Tibial nerve (tissue), 4 donors: ENCODE measurements around the gene RFESD. TPM values are rescaled to one million over a fixed set of nuclear protein-coding genes. Genes with fewer than 3 reads are reported as not detected.

Experiments
- DNase-seq, 2 donors: peaks; one replicate each; pipeline ENCODE4 v3.0.0-alpha.2; 2019; ENCODE audit warnings: low spot score in 2 of 2
- H3K27ac ChIP-seq, 4 donors: fragments of 200-600 bp; sonication (generic) in 3 of 4; one replicate each; pipeline ENCODE4 v1.5.1; 2017 to 2019; ENCODE audit warnings: mild to moderate bottlenecking in 1 of 4
- H3K27me3 ChIP-seq, 2 donors: fragments of 200-600 bp; sonication (generic) in 1 of 2; one replicate each; pipeline versions ENCODE4 v1.5.1 to v1.6.0; 2017 to 2019
- H3K36me3 ChIP-seq, 3 donors: fragments of 200-600 bp; sonication (generic); one replicate each; pipeline ENCODE4 v1.5.1; 2018 to 2019
- H3K4me1 ChIP-seq, 4 donors: fragments of 200-600 bp; sonication (generic) in 3 of 4; one replicate each; pipeline ENCODE4 v1.5.1; 2017 to 2019
- H3K4me3 ChIP-seq, 4 donors: fragments of 200-600 bp; sonication (generic) in 3 of 4; one replicate each; pipeline ENCODE4 v1.5.1; 2017 to 2019; ENCODE audit warnings: mild to moderate bottlenecking in 1 of 4, moderate library complexity in 1 of 4
- H3K9me3 ChIP-seq, 4 donors: fragments of 200-600 bp; sonication (generic) in 3 of 4; one replicate each; pipeline ENCODE4 v1.5.1; 2017 to 2019
- CTCF ChIP-seq, 5 experiments: fragments of 200-600 bp in 3 of 5; fragments of 450-650 bp in 2 of 5; sonication (generic) in 3 of 5; IDR thresholded peaks; one replicate each; pipeline ENCODE4 v1.5.1; 2016 to 2019; ENCODE audit warnings: antibody characterized with exemption in 5 of 5, mild to moderate bottlenecking in 3 of 5, moderate library complexity in 2 of 5
- EP300 ChIP-seq, 2 donors: sonication (generic); formaldehyde crosslinking; IDR thresholded peaks; one replicate each; pipeline ENCODE4 v1.6.1; 2017; ENCODE audit warnings: antibody characterized with exemption in 2 of 2, mild to moderate bottlenecking in 1 of 2
- POLR2A ChIP-seq, 2 donors: fragments of 450-650 bp; IDR thresholded peaks; one replicate each; pipeline ENCODE4 v1.6.1; 2017; ENCODE audit warnings: antibody characterized with exemption in 2 of 2, mild to moderate bottlenecking in 2 of 2, moderate library complexity in 2 of 2
- WGBS, 2 donors: methylation state at CpG; one replicate each; pipeline ENCODE4 v1.1.5; 2018; 5-methylcytosine and 5-hydroxymethylcytosine counted together
- total RNA-seq, 4 donors: library from RNA; depleted of rRNA; stranded (reverse); fragments of >200 nt; gene quantifications; one replicate each; pipeline ENCODE4 v1.1.0, GENCODE V29; 2016

Gene RFESD
- total RNA-seq, 4 donors from 2014 or later = 0.98 to 2.1 (median 1.3) TPM

DNA sequence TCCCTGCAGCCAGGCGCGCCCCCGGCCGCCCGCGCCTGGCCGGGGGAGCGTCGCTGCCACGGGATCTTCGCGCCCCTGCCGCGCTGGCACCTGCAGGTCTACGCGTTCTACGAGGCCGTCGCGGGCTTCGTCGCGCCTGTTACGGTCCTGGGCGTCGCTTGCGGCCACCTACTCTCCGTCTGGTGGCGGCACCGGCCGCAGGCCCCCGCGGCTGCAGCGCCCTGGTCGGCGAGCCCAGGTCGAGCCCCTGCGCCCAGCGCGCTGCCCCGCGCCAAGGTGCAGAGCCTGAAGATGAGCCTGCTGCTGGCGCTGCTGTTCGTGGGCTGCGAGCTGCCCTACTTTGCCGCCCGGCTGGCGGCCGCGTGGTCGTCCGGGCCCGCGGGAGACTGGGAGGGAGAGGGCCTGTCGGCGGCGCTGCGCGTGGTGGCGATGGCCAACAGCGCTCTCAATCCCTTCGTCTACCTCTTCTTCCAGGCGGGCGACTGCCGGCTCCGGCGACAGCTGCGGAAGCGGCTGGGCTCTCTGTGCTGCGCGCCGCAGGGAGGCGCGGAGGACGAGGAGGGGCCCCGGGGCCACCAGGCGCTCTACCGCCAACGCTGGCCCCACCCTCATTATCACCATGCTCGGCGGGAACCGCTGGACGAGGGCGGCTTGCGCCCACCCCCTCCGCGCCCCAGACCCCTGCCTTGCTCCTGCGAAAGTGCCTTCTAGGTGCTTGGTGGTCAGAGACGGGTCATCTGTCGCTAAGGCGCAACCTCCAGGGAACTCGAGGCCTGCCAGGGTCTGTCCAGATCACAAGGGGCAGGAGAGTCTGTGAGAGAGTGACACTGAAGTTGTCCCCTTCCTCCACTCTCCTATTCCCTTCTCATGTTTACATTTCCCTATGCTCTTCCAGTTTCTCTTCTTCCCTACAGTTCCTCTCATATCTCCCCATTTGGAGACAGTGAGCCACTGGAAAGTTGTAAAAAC, 25.4 kb upstream of the RFESD start:
- WGBS, 2 donors = 8 to 9% methylated on average over 13 to 20 of the region's 92 CpGs
- DNase-seq = no peak
- H3K27ac ChIP-seq = peak overlapping the region; percentile 14 to 77 (median 72)

DNA sequence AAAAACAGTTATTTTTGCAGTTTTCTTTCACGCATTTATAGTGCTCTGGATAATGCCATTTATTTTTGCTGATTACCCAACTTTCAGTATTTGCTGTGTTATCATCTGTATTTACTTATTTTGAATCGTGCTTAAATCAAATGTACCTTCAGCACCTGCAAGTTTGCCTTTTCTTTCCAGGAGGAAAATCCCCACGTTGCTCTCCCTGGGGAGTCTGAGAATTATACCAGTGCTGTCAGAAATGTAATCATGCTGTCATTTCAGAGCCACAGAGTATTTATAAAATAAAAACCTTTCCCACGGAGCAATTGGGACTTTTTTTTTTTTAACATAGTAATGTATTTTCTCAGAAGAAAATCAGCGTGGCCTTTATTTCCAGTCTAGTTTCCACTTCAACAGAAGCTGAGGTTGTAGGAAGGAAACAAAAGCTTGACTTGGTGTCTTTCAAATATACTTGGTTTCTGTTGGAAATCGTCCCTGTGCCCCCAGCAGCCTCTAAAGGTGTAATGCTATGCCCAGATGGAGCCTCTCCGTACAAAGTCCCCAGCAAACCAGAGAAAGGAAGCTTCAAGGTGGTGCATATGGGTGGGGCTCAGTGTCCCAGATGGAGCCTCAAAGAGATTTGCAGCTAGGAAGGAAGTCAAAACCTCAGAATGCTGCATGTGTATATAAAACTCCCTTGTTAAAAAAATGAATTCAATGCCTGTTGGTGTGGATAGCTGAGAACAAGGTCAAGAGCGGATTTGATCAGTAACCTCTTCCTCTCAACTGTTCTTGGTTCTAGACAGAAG, 24.5 kb upstream of the RFESD start:
- TF ChIP-seq CTCF (IDR thresholded peaks at IDR 0.05) = no peak
- no peak for TF ChIP-seq POLR2A (IDR thresholded peaks at IDR 0.05)
- no peak for TF ChIP-seq EP300 (IDR thresholded peaks at IDR 0.05)

More for the DNA sequence above, 25.4 kb upstream of the RFESD start:
- H3K4me1 ChIP-seq = peaks cover 0 to 25% (median 20%) of the 10 kb centered on the region in 4 donors
- peak overlapping the region; percentile 38 to 73 (median 61) for H3K4me3 ChIP-seq
- H3K9me3 ChIP-seq = no peaks in the 10 kb centered on the region
- peak in 1 of 5 experiments; percentile 2 for TF ChIP-seq CTCF (IDR thresholded peaks at IDR 0.05)
- peak in 1 of 2 donors; percentile 29 for TF ChIP-seq POLR2A (IDR thresholded peaks at IDR 0.05)
- TF ChIP-seq EP300 (IDR thresholded peaks at IDR 0.05) = peak in 1 of 2 donors; percentile 39
- H3K27me3 ChIP-seq = no peaks in the 10 kb centered on the region
- no peaks in the 10 kb centered on the region for H3K36me3 ChIP-seq

DNA sequence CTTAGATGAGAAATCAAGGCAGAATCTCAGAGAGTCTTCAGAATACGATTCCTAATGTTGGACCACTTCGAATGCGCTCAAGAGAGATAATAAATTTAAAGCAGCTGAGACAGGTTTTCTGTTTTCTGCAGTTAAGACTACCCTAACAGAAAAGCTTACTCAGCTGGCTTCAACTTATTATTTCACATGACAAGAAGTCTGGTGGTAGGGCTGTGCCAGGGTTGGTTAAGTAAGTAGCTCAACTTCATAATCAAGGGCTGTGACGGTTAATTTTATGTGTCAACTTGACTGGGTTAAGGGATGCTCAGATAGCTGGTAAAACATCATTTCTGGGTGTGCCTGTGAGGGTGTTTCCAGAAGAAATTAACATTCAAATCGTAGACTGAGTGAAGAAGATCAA, 22.9 kb upstream of the RFESD start:
- no peak overlapping the region for H3K27ac ChIP-seq
- no peak for TF ChIP-seq CTCF (IDR thresholded peaks at IDR 0.05)
- no peak for TF ChIP-seq EP300 (IDR thresholded peaks at IDR 0.05)
- no peak for TF ChIP-seq POLR2A (IDR thresholded peaks at IDR 0.05)
- no peaks in the 10 kb centered on the region for H3K36me3 ChIP-seq
- no peak for DNase-seq
- no peaks in the 10 kb centered on the region for H3K27me3 ChIP-seq
- peaks cover 0 to 25% (median 20%) of the 10 kb centered on the region in 4 donors for H3K4me1 ChIP-seq
- WGBS, 2 donors = 92 to 97% methylated on average over 5 of the region's 5 CpGs
- no peak overlapping the region for H3K4me3 ChIP-seq
- H3K9me3 ChIP-seq = no peaks in the 10 kb centered on the region

More for the DNA sequence above, 24.5 kb upstream of the RFESD start:
- 59% methylated on average over 8 of the region's 8 CpGs for WGBS, 2 donors
- Histone ChIP-seq H3K36me3 (no peaks in the 10 kb centered on the region), H3K27me3 (no peaks in the 10 kb centered on the region), H3K4me3 (peak overlapping the region in 3 of 4 donors; percentile 38 to 73 (median 51)), H3K4me1 (peaks cover 0 to 25% (median 20%) of the 10 kb centered on the region in 4 donors), H3K27ac (peak overlapping the region in 2 of 4 donors; percentile 72 to 77), H3K9me3 (no peaks in the 10 kb centered on the region)
- DNase-seq = no peak

DNA sequence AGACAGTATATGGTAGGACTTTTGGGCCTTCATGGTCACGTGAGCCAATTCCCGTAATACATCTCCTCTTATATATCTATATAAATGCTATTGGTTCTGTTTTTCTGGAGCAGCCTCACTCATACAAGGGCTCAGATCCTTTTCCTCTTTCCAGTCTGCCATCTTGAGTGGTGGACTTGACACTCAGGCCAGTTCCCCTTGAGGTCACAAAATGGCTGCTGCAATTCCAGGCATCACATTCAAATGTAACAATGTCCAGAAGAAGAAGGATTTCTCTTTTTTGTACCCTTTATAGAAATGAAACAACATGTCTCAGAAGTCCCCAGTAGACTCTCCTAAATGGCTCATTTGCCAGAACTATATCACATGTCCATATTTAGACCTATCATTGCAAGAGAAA, 22.2 kb upstream of the RFESD start:
- Histone ChIP-seq H3K27me3 (no peaks in the 10 kb centered on the region), H3K27ac (no peak overlapping the region), H3K9me3 (no peaks in the 10 kb centered on the region), H3K4me3 (no peak overlapping the region), H3K4me1 (peaks cover 0 to 20% (median 18%) of the 10 kb centered on the region in 4 donors), H3K36me3 (no peaks in the 10 kb centered on the region)
- TF ChIP-seq POLR2A (IDR thresholded peaks at IDR 0.05) (no peak), CTCF (IDR thresholded peaks at IDR 0.05) (no peak), EP300 (IDR thresholded peaks at IDR 0.05) (no peak)
- WGBS, 2 donors = 97 to 99% methylated on average over 2 of the region's 2 CpGs
- DNase-seq = no peak
